ENCODE results near the gene PRKCD. TPM values are rescaled to one million over a fixed set of nuclear protein-coding genes. Genes with fewer than 3 reads are reported as not detected.

PRKCD gene
- total RNA-seq, 2 donors from 2014 or later, result 15.5 to 16.9 TPM

- 72 to 79% methylated on average over 7 of the region's 7 CpGs for WGBS, 2 donors
- ATAC-seq, result no peak
Measured at GRCh38 chr3:53198996-53199395, 38.0 kb downstream of the PRKCD start.

DNA sequence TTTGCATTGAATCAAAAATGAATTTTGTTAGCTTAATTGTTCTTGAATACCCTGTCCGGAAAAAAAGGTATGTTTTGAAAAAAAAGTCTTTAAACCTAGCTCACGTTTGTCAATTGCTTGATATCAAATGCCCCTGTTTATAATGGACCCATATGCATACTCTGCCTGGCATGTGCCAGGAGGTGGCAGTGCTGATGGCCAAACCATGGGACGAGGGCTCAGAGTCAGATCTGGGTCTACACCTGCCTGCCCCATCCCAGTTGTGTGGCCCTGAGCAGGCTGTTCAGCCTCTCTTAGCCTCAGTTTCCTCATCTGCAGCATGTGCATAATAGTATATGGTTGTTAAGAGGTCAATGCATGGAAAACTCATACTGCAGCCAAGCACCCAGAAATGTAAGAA lies 38.8 kb downstream of the PRKCD start:
- no peak for DNase-seq
- ATAC-seq, result no peak
- Histone ChIP-seq H3K27ac (no peak overlapping the region), H3K36me3 (replicated peaks in 1 of 2; ENCODE audit: insufficient read depth in 1 of 2, low read depth in 2 of 2) (no peaks in the 10 kb centered on the region), H3K27me3 (no peaks in the 10 kb centered on the region), H3K4me3 (no peak overlapping the region), H3K4me1 (peaks cover 5% of the 10 kb centered on the region), H3K9me3 (no peaks in the 10 kb centered on the region)
- WGBS, 2 donors, result 50 to 60% methylated on average over 3 of the region's 3 CpGs
- no peak for TF ChIP-seq CTCF (IDR thresholded peaks at IDR 0.05)
- TF ChIP-seq POLR2A (IDR thresholded peaks at IDR 0.05), result no peak
- intact Hi-C loops (cut with DNase I), result loop anchor here (5.0 kb wide), 1 partner anchor 88 kb away; no protein-coding TSS in a partner anchor

More at GRCh38 chr3:53198996-53199395, 38.0 kb downstream of the PRKCD start:
- no peaks in the 10 kb centered on the region for H3K36me3 ChIP-seq (replicated peaks in 1 of 2; ENCODE audit: insufficient read depth in 1 of 2, low read depth in 2 of 2)
- H3K4me1 ChIP-seq, result peaks cover 5% of the 10 kb centered on the region
- no peak overlapping the region for H3K4me3 ChIP-seq
- no peaks in the 10 kb centered on the region for H3K9me3 ChIP-seq
- intact Hi-C loops (cut with DNase I), result loop anchor here (5.0 kb wide), 1 partner anchor 87 kb away; no protein-coding TSS in a partner anchor
- no peak for TF ChIP-seq CTCF (IDR thresholded peaks at IDR 0.05)
- no peak for TF ChIP-seq POLR2A (IDR thresholded peaks at IDR 0.05)
- H3K27me3 ChIP-seq, result no peaks in the 10 kb centered on the region
- H3K27ac ChIP-seq, result no peak overlapping the region
- DNase-seq, result no peak

DNA sequence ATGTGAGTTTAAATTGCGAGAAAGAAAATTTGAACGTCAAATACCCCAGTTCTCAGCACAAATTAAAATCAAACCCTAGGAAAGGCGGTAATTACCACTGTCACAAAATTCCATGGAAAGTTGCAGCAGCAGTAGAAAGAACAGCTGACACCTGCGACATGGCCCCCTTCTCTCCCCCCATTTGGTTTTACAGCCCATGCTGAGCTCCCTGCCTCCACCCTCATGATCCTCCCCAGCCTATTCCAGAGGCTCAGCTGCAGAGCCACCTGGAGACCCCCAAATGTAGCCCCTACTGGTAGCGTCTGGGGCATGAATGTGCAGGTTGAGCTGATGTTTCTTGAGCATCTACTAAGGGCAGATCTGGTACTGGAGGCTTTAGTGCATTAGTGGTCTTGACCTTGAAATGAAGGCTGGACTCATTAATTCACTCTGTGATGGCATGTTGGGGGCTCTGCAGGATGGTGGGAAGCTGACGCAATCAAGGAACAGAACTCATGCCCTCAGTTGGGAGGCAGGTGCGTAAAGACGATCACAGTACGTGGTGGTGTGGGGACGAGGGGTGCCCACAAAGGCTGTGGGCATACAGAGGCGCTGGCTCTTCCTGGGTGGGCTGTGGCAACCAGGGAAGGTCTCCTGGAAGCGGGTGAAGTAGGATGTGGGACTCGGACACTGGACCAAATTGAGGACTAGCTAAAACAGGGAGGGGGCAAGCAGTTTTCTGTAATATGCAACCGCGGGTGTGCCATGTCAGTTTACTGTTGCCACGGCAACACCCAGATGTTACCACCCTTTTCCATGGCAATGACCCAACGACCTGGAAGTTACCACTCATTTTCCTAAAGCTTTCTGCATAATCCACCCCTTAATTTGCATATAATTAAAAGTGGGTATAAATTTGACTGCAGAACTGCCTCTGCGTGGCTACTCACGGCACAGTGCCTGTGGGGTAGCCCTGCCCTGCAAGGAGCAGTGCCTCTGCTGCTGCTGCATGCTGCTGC lies 39.8 kb downstream of the PRKCD start:
- TF ChIP-seq POLR2A (IDR thresholded peaks at IDR 0.05) (no peak), CTCF (IDR thresholded peaks at IDR 0.05) (no peak)
- H3K4me3 ChIP-seq, result no peak overlapping the region
- H3K27ac ChIP-seq, result no peak overlapping the region
- no peak for ATAC-seq
- peaks cover 2% of the 10 kb centered on the region for H3K4me1 ChIP-seq
- DNase-seq, result no peak
- no peaks in the 10 kb centered on the region for H3K9me3 ChIP-seq
- no peaks in the 10 kb centered on the region for H3K27me3 ChIP-seq
- H3K36me3 ChIP-seq (replicated peaks in 1 of 2; ENCODE audit: insufficient read depth in 1 of 2, low read depth in 2 of 2), result no peaks in the 10 kb centered on the region
- intact Hi-C loops (cut with DNase I), result no loop called here
- 79 to 82% methylated on average over 16 to 19 of the region's 19 CpGs for WGBS, 2 donors

DNA sequence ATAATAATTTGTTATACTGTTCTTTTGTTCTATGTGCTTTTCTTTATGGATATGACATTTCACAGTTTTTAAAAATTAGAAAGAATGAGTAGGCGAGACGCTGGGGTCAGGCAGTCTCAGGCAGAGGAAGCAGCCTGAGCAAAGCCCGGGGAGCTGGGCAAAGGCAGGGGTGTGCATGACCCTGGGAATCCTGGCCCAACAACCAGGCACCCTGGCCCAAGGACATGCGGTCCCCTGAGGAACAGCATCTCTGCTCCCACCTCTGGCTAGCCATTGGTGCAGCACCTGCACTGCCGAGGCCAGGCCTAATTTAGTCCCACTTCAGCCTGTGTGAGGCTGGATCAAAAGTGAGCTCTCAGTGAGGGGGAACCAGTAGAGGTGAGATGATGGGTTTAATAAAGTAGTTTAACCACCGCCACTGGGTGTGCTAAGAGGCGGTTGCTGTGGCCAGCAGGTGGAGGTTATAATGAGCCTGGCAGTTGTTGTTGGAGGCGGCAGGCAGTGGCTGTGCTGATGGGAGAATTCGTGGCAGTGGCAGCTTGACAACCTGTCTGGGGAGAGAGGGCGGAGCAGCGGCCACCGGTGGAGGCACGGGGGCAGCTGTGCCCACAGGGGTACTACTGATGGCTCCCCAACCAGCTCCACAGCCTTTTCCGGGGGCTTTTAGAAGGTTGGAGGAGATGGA lies 41.5 kb downstream of the PRKCD start:
- H3K9me3 ChIP-seq, result no peaks in the 10 kb centered on the region
- WGBS, 2 donors, result 64 to 77% methylated on average over 13 to 14 of the region's 14 CpGs
- no peak overlapping the region for H3K27ac ChIP-seq
- H3K4me1 ChIP-seq, result no peaks in the 10 kb centered on the region
- intact Hi-C loops (cut with DNase I), result no loop called here
- H3K4me3 ChIP-seq, result no peak overlapping the region
- DNase-seq (no peak), ATAC-seq (no peak)
- no peak for TF ChIP-seq POLR2A (IDR thresholded peaks at IDR 0.05)
- no peak for TF ChIP-seq CTCF (IDR thresholded peaks at IDR 0.05)
- H3K36me3 ChIP-seq (replicated peaks in 1 of 2; ENCODE audit: insufficient read depth in 1 of 2, low read depth in 2 of 2), result no peaks in the 10 kb centered on the region
- H3K27me3 ChIP-seq, result no peaks in the 10 kb centered on the region

All from body of pancreas (tissue), 4 donors.